Type B pancreatic cell (in vitro differentiated cells): ENCODE measurements around the gene NUP50. TPM values are rescaled to one million over a fixed set of nuclear protein-coding genes. Genes with fewer than 3 reads are reported as not detected.

Experiments used
- DNase-seq: peaks from one replicate; pipeline ENCODE4 v3.0.0; 2021; ENCODE audit warnings: mixed read lengths; ENCODE audit not compliant: unreplicated experiment; ENCODE audit errors: extremely low spot score
- H3K27ac Mint-ChIP-seq: 2 replicates; pipeline ENCODE4 v1.8.0; 2021; ENCODE audit warnings: mild to moderate bottlenecking, mixed read lengths
- H3K27me3 Mint-ChIP-seq: 2 replicates; pipeline ENCODE4 v1.8.0; 2021; ENCODE audit warnings: mixed read lengths
- H3K36me3 Mint-ChIP-seq: 2 replicates; pipeline ENCODE4 v1.8.0; 2021; ENCODE audit warnings: mixed read lengths
- H3K4me1 Mint-ChIP-seq: one replicate; pipeline ENCODE4 v1.8.0; 2021; ENCODE audit warnings: mixed read lengths; ENCODE audit not compliant: unreplicated experiment
- H3K4me3 Mint-ChIP-seq: 2 replicates; pipeline ENCODE4 v1.8.0; 2021; ENCODE audit warnings: mild to moderate bottlenecking, mixed read lengths
- H3K9me3 Mint-ChIP-seq: 2 replicates; pipeline ENCODE4 v1.8.0; 2021; ENCODE audit warnings: mixed read lengths
- total RNA-seq: library from RNA; stranded (reverse); gene quantifications from 2 replicates; pipeline ENCODE4 v1.2.1, GENCODE V29; 2021; ENCODE audit warnings: low replicate concordance
- TF ChIP-seq, protein P1 (sequence below): fragments of 200-600 bp; sonication (generic); conservative IDR thresholded peaks from 2 replicates; pipeline ENCODE4 v1.5.0; 2021; ENCODE audit warnings: antibody characterized with exemption, mild to moderate bottlenecking

NUP50 gene
- total RNA-seq, 1 donor from 2014 or later, result 83.6 TPM

DNA sequence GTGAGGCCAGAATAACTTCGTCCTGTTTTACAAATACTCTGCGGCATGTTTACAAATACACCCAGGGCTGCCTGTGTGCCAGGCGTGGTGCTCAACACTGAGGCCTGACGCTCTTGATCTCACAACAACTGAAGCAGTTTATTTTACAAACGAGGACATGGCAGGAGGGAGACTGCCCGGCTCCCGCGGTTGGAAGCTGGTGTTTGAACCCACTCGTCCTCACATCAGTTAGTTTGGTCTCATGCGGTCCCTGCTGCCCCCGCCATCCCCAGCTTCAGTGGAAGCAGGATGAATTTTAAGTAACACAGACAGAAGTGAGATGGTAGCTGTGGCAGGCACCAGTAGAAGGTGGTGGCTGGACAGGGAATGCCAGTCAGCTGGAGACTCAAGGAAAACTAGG lies 60.6 kb downstream of the NUP50 start:
- Mint-ChIP-seq H3K36me3 (no peaks in the 10 kb centered on the region), H3K27ac (peak overlapping the region; percentile 28)
- DNase-seq, result no peak

DNA sequence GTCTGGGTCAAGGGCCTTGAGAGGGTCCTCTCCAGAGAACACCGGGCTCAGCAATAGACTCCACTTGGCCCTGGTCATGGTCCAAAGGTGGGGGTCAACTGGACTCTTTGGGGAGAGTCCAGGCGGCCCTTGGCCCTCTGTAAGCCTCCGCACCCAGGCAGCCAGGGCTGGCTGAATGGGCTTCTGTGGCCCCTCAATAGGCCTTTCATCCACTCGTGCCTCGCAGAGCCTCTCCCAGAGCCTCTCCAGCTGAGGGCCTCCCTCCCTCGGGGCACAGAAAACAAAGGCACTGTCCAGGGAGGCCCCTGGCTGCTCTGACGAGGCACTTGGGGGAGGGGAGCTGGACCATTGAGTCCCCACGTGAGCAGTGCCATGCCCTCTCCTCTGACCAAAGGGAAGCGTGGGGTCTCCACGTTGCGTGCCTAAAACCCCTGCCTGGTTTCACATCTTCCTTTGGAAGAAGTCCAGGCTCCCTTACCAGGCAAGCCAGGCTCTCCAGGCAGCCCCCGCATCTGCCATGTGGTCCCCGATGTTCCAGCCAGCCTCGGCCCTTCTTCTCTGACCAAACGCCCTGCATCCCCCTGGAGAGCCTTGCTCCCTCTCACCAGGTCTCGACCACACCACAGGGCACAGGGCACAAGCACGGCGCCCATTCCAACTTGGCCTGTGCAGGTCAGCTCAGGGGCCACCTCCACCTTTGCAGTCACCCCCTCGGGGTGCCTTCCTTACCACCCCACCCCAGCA lies 61.4 kb downstream of the NUP50 start:
- DNase-seq, result no peak
- Mint-ChIP-seq H3K4me3 (no peak overlapping the region), H3K36me3 (no peaks in the 10 kb centered on the region), H3K27me3 (no peaks in the 10 kb centered on the region), H3K4me1 (peaks cover 41% of the 10 kb centered on the region), H3K9me3 (no peaks in the 10 kb centered on the region), H3K27ac (no peak overlapping the region)
- TF ChIP-seq, protein P1, sequence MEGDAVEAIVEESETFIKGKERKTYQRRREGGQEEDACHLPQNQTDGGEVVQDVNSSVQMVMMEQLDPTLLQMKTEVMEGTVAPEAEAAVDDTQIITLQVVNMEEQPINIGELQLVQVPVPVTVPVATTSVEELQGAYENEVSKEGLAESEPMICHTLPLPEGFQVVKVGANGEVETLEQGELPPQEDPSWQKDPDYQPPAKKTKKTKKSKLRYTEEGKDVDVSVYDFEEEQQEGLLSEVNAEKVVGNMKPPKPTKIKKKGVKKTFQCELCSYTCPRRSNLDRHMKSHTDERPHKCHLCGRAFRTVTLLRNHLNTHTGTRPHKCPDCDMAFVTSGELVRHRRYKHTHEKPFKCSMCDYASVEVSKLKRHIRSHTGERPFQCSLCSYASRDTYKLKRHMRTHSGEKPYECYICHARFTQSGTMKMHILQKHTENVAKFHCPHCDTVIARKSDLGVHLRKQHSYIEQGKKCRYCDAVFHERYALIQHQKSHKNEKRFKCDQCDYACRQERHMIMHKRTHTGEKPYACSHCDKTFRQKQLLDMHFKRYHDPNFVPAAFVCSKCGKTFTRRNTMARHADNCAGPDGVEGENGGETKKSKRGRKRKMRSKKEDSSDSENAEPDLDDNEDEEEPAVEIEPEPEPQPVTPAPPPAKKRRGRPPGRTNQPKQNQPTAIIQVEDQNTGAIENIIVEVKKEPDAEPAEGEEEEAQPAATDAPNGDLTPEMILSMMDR, result no peak

More for the DNA sequence above, 60.6 kb downstream of the NUP50 start:
- TF ChIP-seq, protein P1, result no peak
- H3K27me3 Mint-ChIP-seq, result no peaks in the 10 kb centered on the region
- H3K9me3 Mint-ChIP-seq, result no peaks in the 10 kb centered on the region
- H3K4me3 Mint-ChIP-seq, result no peak overlapping the region
- peaks cover 41% of the 10 kb centered on the region for H3K4me1 Mint-ChIP-seq

DNA sequence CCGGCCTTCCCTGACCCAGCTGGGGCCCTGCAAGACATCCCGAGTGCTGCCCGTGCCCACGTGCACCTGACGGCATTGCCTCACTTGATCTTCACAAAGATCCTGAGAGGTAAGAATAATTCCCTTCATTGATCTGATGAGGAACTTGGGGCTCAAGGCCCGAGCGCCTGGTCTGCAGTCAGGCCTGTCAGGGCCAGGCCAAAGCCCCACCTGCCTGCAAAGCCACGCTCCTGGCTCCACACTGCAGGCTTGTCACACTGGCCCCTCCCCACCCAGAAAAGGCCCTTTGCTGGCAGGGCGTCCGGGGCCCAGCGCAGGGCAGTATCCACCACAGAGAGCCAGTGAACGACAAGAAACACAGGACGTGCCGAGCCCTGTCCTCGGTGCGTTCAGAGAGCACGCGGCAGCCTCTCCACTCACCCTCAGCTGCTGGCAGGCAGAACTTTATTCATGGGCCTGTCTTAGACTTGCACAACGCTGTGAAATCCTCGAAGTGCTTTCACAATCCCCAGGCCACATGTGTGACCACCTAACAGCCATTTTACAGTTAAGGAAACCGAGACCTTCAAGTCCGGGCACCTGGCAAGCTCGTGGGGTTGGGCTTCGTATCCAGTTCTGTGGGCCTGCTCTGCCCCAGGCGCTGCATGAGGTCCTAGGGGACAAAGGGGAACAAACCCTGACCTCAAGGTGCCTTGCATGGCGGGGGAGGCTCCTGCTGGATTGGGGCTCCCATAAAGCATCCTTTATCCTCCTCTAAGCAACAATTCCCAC lies 62.2 kb downstream of the NUP50 start:
- TF ChIP-seq, protein P1, result no peak
- Mint-ChIP-seq H3K9me3 (no peaks in the 10 kb centered on the region), H3K36me3 (no peaks in the 10 kb centered on the region), H3K4me3 (no peak overlapping the region), H3K4me1 (peaks cover 39% of the 10 kb centered on the region), H3K27ac (peak overlapping the region; percentile 22), H3K27me3 (no peaks in the 10 kb centered on the region)
- no peak for DNase-seq

DNA sequence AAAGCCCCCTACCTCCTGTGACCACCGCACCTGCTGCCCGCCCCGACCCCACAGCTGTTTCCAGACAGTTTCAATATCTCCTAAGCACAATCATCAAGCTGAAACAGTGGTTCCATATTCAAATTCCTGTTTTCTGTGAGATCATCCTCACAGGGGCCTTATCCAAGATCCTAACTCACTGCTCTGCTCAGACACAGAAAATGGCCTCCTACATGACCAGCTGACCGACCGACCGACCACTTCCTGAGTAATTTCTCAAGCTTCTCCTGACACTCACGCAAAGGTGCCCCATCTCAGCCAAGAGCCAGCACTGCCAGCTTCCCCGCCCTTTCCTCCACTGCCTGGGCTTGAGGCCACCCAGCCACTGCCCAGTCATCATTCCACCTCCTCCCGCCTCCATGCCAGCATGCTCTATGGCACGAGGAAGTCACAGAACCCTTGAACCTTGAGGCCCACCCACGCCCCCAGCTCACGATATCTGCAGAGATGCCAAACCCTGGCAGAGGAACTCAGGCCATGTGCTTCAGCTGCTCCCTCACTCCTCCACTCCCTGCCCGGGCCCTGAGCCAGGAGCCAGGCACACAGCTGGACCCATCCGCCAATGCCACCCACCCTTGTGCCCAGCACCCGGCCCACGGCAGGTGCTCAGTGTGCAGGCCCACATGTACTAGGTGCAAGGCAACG lies 62.9 kb downstream of the NUP50 start:
- TF ChIP-seq, protein P1, result no peak
- no peak for DNase-seq
- Mint-ChIP-seq H3K4me3 (no peak overlapping the region), H3K27ac (peak overlapping the region; percentile 22), H3K27me3 (no peaks in the 10 kb centered on the region), H3K36me3 (no peaks in the 10 kb centered on the region), H3K9me3 (no peaks in the 10 kb centered on the region), H3K4me1 (peaks cover 37% of the 10 kb centered on the region)

DNA sequence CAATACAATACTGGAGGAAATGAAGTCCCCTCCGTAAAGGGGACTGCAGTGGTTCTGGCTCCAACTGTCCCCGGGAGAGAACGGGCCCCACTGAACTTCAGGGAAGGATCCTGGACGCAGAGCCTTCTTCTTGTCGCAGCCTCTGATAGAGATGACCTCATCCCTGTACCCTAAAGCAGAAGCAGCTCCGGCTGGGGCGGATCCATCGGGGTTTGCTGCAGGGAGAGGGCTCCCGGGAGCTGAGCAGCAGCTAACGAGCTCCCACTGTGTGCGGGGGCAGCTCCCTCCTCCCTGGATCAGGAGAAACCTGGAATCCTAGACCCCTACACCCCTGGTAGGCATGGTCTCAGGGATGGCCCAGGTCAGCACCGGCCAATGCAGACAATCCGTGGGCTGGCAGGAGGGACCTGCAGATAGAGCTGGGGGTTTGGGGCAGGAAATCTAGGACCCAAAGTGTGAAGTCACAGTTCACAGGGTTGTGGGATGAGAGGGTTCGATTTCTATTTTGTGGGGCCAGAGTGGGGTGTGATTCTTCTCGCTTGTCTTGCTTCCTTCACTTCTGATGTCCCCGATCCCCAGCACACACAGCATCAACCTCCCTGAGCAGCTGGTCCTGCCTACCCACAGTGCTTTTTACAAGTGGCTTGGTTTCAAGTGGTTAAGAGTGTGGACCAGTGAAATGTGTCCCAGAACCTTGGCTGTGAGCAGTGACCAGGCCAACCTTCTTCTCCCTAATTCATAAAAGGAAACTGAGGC lies 64.1 kb downstream of the NUP50 start:
- no peak overlapping the region for H3K27ac Mint-ChIP-seq
- no peaks in the 10 kb centered on the region for H3K27me3 Mint-ChIP-seq
- no peak for DNase-seq
- no peaks in the 10 kb centered on the region for H3K9me3 Mint-ChIP-seq
- TF ChIP-seq, protein P1, result no peak
- H3K4me3 Mint-ChIP-seq, result no peak overlapping the region
- H3K4me1 Mint-ChIP-seq, result peaks cover 34% of the 10 kb centered on the region
- H3K36me3 Mint-ChIP-seq, result no peaks in the 10 kb centered on the region
